A673 (cell line): ENCODE measurements around the gene RGS3. TPM values are rescaled to one million over a fixed set of nuclear protein-coding genes. Genes with fewer than 3 reads are reported as not detected.

Experiments
- BruUV-seq: library from RNA; stranded (reverse); fragments of 400-500 nt; replicated peaks from 2 replicates; lab custom pipeline; 2021; lab: Mats Ljungman, UMichigan
- CTCF ChIA-PET: fragments of 300-600 bp; sonication (Branson Sonifier 250); formaldehyde crosslinking; loops from one replicate; lab custom pipeline; 2022; ENCODE audit warnings: antibody characterized with exemption; lab: Charles Lee
- POLR2A ChIA-PET: fragments of 300-600 bp; sonication (Branson Sonifier 250); formaldehyde crosslinking; loops from one replicate; lab custom pipeline; 2022; ENCODE audit warnings: antibody characterized with exemption; ENCODE audit not compliant: low non-redundant PET; lab: Charles Lee
- DNase-seq: peaks from one replicate; pipeline ENCODE4 v3.0.0-alpha.2; 2015; ENCODE audit warnings: low spot score
- H3K27ac ChIP-seq: fragments of 200-600 bp; sonication (generic); 2 replicates; pipeline ENCODE4 v1.5.1; 2016; ENCODE audit warnings: mixed run types, low read depth, mild to moderate bottlenecking, mixed read lengths, antibody characterized with exemption, low read length; ENCODE audit not compliant: poor library complexity, severe bottlenecking
- H3K27me3 ChIP-seq: fragments of 200-600 bp; sonication (generic); replicated peaks from 2 replicates; pipeline ENCODE4 v1.6.1; 2017; ENCODE audit warnings: mixed run types, low read depth, mild to moderate bottlenecking, mixed read lengths, antibody characterized with exemption, low read length; ENCODE audit not compliant: insufficient read depth, poor library complexity
- H3K36me3 ChIP-seq: fragments of 200-600 bp; sonication (generic); 2 replicates; pipeline ENCODE4 v1.6.1; 2016; ENCODE audit warnings: mixed run types, mild to moderate bottlenecking, mixed read lengths, antibody characterized with exemption, low read length; ENCODE audit not compliant: insufficient read depth, poor library complexity, severe bottlenecking
- H3K4me1 ChIP-seq: fragments of 200-600 bp; sonication (generic); 2 replicates; pipeline ENCODE4 v1.6.1; 2017; ENCODE audit warnings: mixed run types, mild to moderate bottlenecking, mixed read lengths, antibody characterized with exemption, low read length; ENCODE audit not compliant: insufficient read depth, poor library complexity, severe bottlenecking
- H3K4me3 ChIP-seq: fragments of 200-600 bp; sonication (generic); 2 replicates; pipeline ENCODE4 v1.5.1; 2016; ENCODE audit warnings: low read depth, mixed run types, mild to moderate bottlenecking, mixed read lengths, low read length; ENCODE audit not compliant: poor library complexity, severe bottlenecking
- H3K9me3 ChIP-seq: fragments of 200-600 bp; sonication (generic); 2 replicates; pipeline ENCODE4 v1.6.1; 2016; ENCODE audit warnings: mixed run types, low read depth, mild to moderate bottlenecking, mixed read lengths, antibody characterized with exemption, low read length; ENCODE audit not compliant: poor library complexity, severe bottlenecking
- EZH2 ChIP-seq: fragments of 200-600 bp; sonication (generic); IDR thresholded peaks from 2 replicates; pipeline ENCODE4 v1.6.1; 2017; ENCODE audit warnings: borderline replicate concordance, low read depth, mild to moderate bottlenecking, mixed read lengths, antibody characterized with exemption, low read length; ENCODE audit not compliant: poor library complexity, severe bottlenecking
- intact Hi-C: fragments of 100-400 bp; cut with micrococcal nuclease; formaldehyde crosslinking; loops from one replicate; pipeline ENCODE4 v1.10.0; 2022; ENCODE audit not compliant: unreplicated experiment
- total RNA-seq: library from RNA; stranded (reverse); gene quantifications from 2 replicates; pipeline ENCODE4 v1.2.3, GENCODE V29; 2021
- TF ChIP-seq, protein P1 (sequence below): fragments of 300-800, 200-600 bp; sonication (generic); conservative IDR thresholded peaks from 2 replicates; pipeline ENCODE4 v1.5.1; 2017; ENCODE audit warnings: low read depth, mild to moderate bottlenecking, antibody characterized with exemption, low read length, moderate library complexity, mixed read lengths

RGS3 gene
- total RNA-seq, 1 experiment from 2014 or later: 19.2 TPM

DNA sequence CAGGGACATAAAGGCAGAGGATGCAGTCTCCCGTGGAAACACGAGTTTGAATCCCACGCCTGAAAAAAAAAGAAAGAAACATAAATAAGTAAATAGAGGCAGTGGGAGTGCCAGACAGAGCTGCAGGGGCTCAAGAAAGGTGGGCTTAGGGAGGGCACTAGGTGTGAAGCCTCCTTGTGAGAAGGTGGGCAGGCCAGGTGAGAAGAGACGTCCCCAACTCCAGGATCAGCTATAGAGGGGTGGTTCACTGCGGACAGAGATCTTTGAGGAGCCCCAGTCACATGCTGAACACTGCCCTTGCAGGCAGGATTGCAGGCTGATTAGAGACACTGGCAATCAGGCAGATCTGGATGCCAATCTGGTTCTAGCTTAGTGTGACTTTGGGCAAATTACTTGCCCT, 172.1 kb downstream of the RGS3 start:
- no peak for TF ChIP-seq EZH2
- TF ChIP-seq, protein P1, sequence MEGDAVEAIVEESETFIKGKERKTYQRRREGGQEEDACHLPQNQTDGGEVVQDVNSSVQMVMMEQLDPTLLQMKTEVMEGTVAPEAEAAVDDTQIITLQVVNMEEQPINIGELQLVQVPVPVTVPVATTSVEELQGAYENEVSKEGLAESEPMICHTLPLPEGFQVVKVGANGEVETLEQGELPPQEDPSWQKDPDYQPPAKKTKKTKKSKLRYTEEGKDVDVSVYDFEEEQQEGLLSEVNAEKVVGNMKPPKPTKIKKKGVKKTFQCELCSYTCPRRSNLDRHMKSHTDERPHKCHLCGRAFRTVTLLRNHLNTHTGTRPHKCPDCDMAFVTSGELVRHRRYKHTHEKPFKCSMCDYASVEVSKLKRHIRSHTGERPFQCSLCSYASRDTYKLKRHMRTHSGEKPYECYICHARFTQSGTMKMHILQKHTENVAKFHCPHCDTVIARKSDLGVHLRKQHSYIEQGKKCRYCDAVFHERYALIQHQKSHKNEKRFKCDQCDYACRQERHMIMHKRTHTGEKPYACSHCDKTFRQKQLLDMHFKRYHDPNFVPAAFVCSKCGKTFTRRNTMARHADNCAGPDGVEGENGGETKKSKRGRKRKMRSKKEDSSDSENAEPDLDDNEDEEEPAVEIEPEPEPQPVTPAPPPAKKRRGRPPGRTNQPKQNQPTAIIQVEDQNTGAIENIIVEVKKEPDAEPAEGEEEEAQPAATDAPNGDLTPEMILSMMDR: no peak
- H3K4me1 ChIP-seq: peaks cover 5% of the 10 kb centered on the region
- H3K9me3 ChIP-seq: no peaks in the 10 kb centered on the region
- ChIA-PET POLR2A (no interaction called here), CTCF (no interaction called here)
- intact Hi-C loops: no loop called here
- H3K36me3 ChIP-seq: no peaks in the 10 kb centered on the region
- no peak for DNase-seq
- BruUV-seq: no TSS peak
- H3K27me3 ChIP-seq: no peaks in the 10 kb centered on the region
- no peak overlapping the region for H3K27ac ChIP-seq
- no peak overlapping the region for H3K4me3 ChIP-seq

DNA sequence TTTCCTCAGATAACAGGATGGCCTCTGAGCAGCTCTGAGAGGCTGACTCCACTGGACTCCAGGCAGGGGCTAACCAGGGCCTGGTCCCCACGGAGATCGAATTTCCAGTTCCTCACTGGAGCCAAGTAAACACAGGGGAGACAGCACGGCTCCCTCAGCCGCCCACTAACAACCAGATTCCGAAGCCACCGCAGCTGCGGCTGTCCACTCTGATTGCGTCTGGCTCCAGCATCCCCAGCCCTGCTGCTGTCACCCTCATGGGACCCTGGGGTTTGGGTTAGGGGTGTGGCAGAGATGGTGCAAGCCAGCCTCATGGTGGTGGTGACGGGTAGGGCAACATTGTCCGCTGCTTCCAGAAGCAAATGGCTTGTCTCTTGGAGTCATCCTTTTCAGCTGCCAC, 172.6 kb downstream of the RGS3 start:
- intact Hi-C loops: no loop called here
- CTCF ChIA-PET: no interaction called here
- POLR2A ChIA-PET: no interaction called here

DNA sequence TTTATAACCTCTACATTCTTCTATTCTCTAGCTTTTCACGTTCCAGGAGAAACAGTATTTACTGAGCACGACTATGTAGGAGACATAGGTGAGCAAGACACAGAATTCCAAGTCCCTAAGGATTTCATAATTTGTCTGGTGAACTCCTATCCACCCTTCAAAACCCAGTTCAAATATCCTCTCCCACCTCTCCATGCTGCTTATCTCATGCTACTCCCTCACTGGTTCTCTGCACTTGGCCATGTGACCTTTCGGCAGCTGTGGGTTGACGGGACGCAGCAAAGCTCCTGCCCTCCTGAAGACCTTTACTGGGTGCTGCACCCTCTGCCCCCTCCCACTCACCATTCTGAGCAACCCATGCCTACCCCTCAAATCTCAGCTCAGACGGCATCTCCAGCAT, 173.2 kb downstream of the RGS3 start:
- TF ChIP-seq, protein P1: no peak
- TF ChIP-seq EZH2: no peak
- ChIA-PET CTCF (no interaction called here), POLR2A (no interaction called here)
- H3K27ac ChIP-seq: no peak overlapping the region
- H3K27me3 ChIP-seq: no peaks in the 10 kb centered on the region
- DNase-seq: no peak
- no peaks in the 10 kb centered on the region for H3K9me3 ChIP-seq
- H3K4me1 ChIP-seq: peaks cover 5% of the 10 kb centered on the region
- no TSS peak for BruUV-seq
- intact Hi-C loops: no loop called here
- no peaks in the 10 kb centered on the region for H3K36me3 ChIP-seq
- H3K4me3 ChIP-seq: no peak overlapping the region

More for the DNA sequence above, 172.6 kb downstream of the RGS3 start:
- Histone ChIP-seq H3K27ac (no peak overlapping the region), H3K4me1 (peaks cover 5% of the 10 kb centered on the region), H3K36me3 (no peaks in the 10 kb centered on the region), H3K27me3 (no peaks in the 10 kb centered on the region), H3K4me3 (no peak overlapping the region), H3K9me3 (no peaks in the 10 kb centered on the region)
- DNase-seq: no peak
- BruUV-seq: no TSS peak
- TF ChIP-seq EZH2: no peak
- TF ChIP-seq, protein P1: no peak
